Endodermal cell (in vitro differentiated cells): ENCODE results near the gene TFAP2A. TPM values are rescaled to one million over a fixed set of nuclear protein-coding genes. Genes with fewer than 3 reads are reported as not detected.

ENCODE experiments used
- DNase-seq: peaks from one replicate; pipeline ENCODE4 v3.0.0-alpha.2; 2017
- H3K27ac ChIP-seq: 2 replicates; pipeline ENCODE4 v1.5.1; 2013; ENCODE audit warnings: mild to moderate bottlenecking, low read depth, low read length, moderate library complexity
- H3K27me3 ChIP-seq: 2 replicates; pipeline ENCODE4 v1.6.1; 2013; ENCODE audit warnings: mild to moderate bottlenecking, low read length, moderate library complexity; ENCODE audit not compliant: insufficient read depth, control insufficient read depth, poor library complexity, severe bottlenecking
- H3K36me3 ChIP-seq: 2 replicates; pipeline ENCODE4 v1.7.0; 2013; ENCODE audit warnings: mild to moderate bottlenecking, low read length, moderate library complexity; ENCODE audit not compliant: control insufficient read depth, insufficient read depth
- H3K4me1 ChIP-seq: one replicate; pipeline ENCODE4 v1.7.0; 2013; ENCODE audit warnings: low read length; ENCODE audit not compliant: control insufficient read depth, insufficient read depth
- H3K4me3 ChIP-seq: 2 replicates; pipeline ENCODE4 v1.5.1; 2013; ENCODE audit warnings: mild to moderate bottlenecking, low read length, moderate library complexity
- H3K9ac ChIP-seq: 2 replicates; pipeline ENCODE4 v1.6.1; 2013; ENCODE audit warnings: mild to moderate bottlenecking, low read length, moderate library complexity; ENCODE audit not compliant: poor library complexity, severe bottlenecking; ENCODE audit errors: extremely low read depth
- H3K9me3 ChIP-seq: 2 replicates; pipeline ENCODE4 v1.6.1; 2013; ENCODE audit warnings: mild to moderate bottlenecking, low read length, moderate library complexity; ENCODE audit not compliant: control insufficient read depth
- H3K27ac Mint-ChIP-seq: 2 replicates; pipeline ENCODE4 v1.8.0; 2020; ENCODE audit warnings: mixed read lengths
- H3K27me3 Mint-ChIP-seq: 2 replicates; pipeline ENCODE4 v1.8.0; 2021; ENCODE audit warnings: mild to moderate bottlenecking, mixed read lengths; ENCODE audit not compliant: insufficient read depth
- H3K36me3 Mint-ChIP-seq: 2 replicates; pipeline ENCODE4 v1.8.0; 2020; ENCODE audit warnings: low read depth, mixed read lengths
- H3K4me1 Mint-ChIP-seq: 2 replicates; pipeline ENCODE4 v1.8.0; 2020; ENCODE audit warnings: mixed read lengths
- H3K4me3 Mint-ChIP-seq: 2 replicates; pipeline ENCODE4 v1.8.0; 2020; ENCODE audit warnings: mild to moderate bottlenecking, moderate library complexity, mixed read lengths
- H3K9me3 Mint-ChIP-seq: 2 replicates; pipeline ENCODE4 v1.8.0; 2020; ENCODE audit warnings: mild to moderate bottlenecking, mixed read lengths
- WGBS, 2 experiments: methylation state at CpG; one replicate each; pipeline versions ENCODE4 v1.1.5 to v1.1.7; 2013; ENCODE audit warnings: missing lambda C conversion rate in 2 of 2, mixed read lengths in 1 of 2; ENCODE audit not compliant: insufficient coverage in 1 of 2, insufficient read length in 1 of 2; 5-methylcytosine and 5-hydroxymethylcytosine counted together
- total RNA-seq, 2 donors: library from RNA; stranded (reverse); fragmentation: NEBNext Ultra II Directional in 1 of 2; extraction: Animal tissue kit (Norgen Biotek cat#: 25700) in 1 of 2; gene quantifications; 2 replicates in 1 of 2; 3 replicates in 1 of 2; pipeline ENCODE4 v1.2.1, GENCODE V29; 2021
- TF ChIP-seq, protein P1 (sequence below): fragments of 200-600 bp; sonication (generic); conservative IDR thresholded peaks from 2 replicates; pipeline ENCODE4 v1.5.0; 2021; ENCODE audit warnings: antibody characterized with exemption, mild to moderate bottlenecking

TFAP2A gene
- total RNA-seq, 2 donors from 2014 or later, result 0.51 to 0.69 TPM

DNA sequence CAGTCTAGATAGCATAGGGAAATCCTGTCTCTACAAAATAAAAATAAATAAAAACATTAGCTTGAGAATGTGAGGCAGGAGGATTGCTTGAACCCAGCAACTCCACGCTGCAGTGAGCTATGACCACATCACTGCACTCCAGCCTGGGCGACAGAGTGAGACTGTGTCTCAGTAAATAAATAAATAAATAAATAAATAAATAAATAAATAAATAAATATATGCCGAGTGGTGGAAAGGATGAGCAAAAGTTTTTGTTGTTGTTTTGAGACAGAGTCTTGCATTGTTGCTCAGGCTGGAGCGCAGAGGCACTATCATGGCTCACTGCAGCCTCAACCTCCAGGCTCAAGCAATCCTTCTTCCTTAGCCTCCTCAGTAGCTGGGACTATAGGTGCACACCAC lies 53.4 kb downstream of the TFAP2A start:
- no peaks in the 10 kb centered on the region for H3K36me3 ChIP-seq
- Mint-ChIP-seq H3K27me3 (peaks cover 13% of the 10 kb centered on the region), H3K27ac (no peak overlapping the region), H3K36me3 (no peaks in the 10 kb centered on the region), H3K9me3 (no peaks in the 10 kb centered on the region), H3K4me1 (no peaks in the 10 kb centered on the region), H3K4me3 (no peak overlapping the region)
- peak; percentile 20 for DNase-seq
- H3K4me1 ChIP-seq, result no peaks in the 10 kb centered on the region
- H3K27ac ChIP-seq, result no peak overlapping the region
- no peaks in the 10 kb centered on the region for H3K27me3 ChIP-seq
- 80 to 88% methylated on average over 1 to 2 of the region's 4 CpGs for WGBS, 2 experiments
- TF ChIP-seq, protein P1, sequence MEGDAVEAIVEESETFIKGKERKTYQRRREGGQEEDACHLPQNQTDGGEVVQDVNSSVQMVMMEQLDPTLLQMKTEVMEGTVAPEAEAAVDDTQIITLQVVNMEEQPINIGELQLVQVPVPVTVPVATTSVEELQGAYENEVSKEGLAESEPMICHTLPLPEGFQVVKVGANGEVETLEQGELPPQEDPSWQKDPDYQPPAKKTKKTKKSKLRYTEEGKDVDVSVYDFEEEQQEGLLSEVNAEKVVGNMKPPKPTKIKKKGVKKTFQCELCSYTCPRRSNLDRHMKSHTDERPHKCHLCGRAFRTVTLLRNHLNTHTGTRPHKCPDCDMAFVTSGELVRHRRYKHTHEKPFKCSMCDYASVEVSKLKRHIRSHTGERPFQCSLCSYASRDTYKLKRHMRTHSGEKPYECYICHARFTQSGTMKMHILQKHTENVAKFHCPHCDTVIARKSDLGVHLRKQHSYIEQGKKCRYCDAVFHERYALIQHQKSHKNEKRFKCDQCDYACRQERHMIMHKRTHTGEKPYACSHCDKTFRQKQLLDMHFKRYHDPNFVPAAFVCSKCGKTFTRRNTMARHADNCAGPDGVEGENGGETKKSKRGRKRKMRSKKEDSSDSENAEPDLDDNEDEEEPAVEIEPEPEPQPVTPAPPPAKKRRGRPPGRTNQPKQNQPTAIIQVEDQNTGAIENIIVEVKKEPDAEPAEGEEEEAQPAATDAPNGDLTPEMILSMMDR, result no peak
- H3K9ac ChIP-seq, result no peak overlapping the region
- H3K9me3 ChIP-seq, result no peaks in the 10 kb centered on the region
- H3K4me3 ChIP-seq, result no peak overlapping the region

GRCh38 chr6:10359581-10359980 lies 55.3 kb downstream of the TFAP2A start:
- Mint-ChIP-seq H3K4me3 (no peak overlapping the region), H3K9me3 (no peaks in the 10 kb centered on the region), H3K27me3 (peaks cover 8% of the 10 kb centered on the region), H3K27ac (no peak overlapping the region), H3K4me1 (no peaks in the 10 kb centered on the region), H3K36me3 (no peaks in the 10 kb centered on the region)
- WGBS, 2 experiments, result 84 to 85% methylated on average over 1 of the region's 1 CpG
- DNase-seq, result peak; percentile 23
- H3K4me3 ChIP-seq, result no peak overlapping the region
- no peak overlapping the region for H3K27ac ChIP-seq
- no peaks in the 10 kb centered on the region for H3K9me3 ChIP-seq
- TF ChIP-seq, protein P1, result no peak
- H3K27me3 ChIP-seq, result no peaks in the 10 kb centered on the region
- no peaks in the 10 kb centered on the region for H3K36me3 ChIP-seq
- no peak overlapping the region for H3K9ac ChIP-seq
- H3K4me1 ChIP-seq, result no peaks in the 10 kb centered on the region

DNA sequence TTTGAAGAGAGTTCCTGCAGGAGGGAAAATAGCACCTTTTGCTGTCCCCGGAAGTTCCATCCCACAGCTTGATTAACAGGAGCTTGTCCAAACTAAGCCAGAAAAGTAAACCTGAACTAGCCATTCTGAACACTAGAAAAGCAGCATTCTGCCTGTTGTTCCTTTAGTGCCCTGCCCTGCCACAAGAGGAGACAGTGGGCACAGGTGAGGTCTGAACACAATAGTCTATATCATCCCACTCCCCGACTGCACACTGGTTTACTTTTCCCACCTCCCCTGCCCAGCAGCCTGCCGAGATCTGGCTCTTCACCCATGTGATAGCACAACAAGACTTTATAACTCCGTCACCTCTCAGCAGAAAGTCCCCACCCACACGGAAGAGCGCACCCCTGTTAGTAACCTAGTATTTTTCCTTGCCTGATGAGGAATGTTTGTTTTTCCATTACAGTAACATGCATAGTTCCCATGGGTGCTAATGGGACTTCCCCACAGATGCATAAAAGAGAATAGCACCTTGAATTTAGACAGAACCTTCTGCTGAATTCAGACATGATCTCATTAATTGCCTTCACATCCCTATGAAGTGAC lies 59.7 kb downstream of the TFAP2A start:
- H3K27ac Mint-ChIP-seq, result no peak overlapping the region
- H3K27me3 Mint-ChIP-seq, result peaks cover 5% of the 10 kb centered on the region
- H3K9me3 Mint-ChIP-seq, result no peaks in the 10 kb centered on the region
- Histone ChIP-seq H3K36me3 (no peaks in the 10 kb centered on the region), H3K4me1 (no peaks in the 10 kb centered on the region), H3K9me3 (no peaks in the 10 kb centered on the region), H3K4me3 (no peak overlapping the region), H3K9ac (no peak overlapping the region), H3K27me3 (no peaks in the 10 kb centered on the region), H3K27ac (no peak overlapping the region)
- no peak for DNase-seq
- WGBS, 2 experiments, result 79 to 100% methylated on average over 1 to 6 of the region's 6 CpGs
- H3K36me3 Mint-ChIP-seq, result no peaks in the 10 kb centered on the region
- no peaks in the 10 kb centered on the region for H3K4me1 Mint-ChIP-seq
- TF ChIP-seq, protein P1, result no peak
- no peak overlapping the region for H3K4me3 Mint-ChIP-seq
